Stomach smooth muscle (tissue), 2 donors: ENCODE data around the gene KIF23.

ENCODE experiments used
- H3K27ac ChIP-seq: one replicate; pipeline ENCODE4 v1.7.0; 2013; ENCODE audit warnings: mild to moderate bottlenecking, low read length, inconsistent platforms
- H3K27me3 ChIP-seq, 2 donors: one replicate each; pipeline ENCODE4 v1.7.0; 2013; ENCODE audit warnings: low read length in 2 of 2; ENCODE audit not compliant: insufficient read depth in 2 of 2, control insufficient read depth in 1 of 2
- H3K36me3 ChIP-seq, 2 donors: one replicate each; pipeline ENCODE4 v1.7.0; 2013; ENCODE audit warnings: low read length in 2 of 2; ENCODE audit not compliant: control insufficient read depth in 2 of 2, insufficient read depth in 2 of 2
- H3K4me1 ChIP-seq: one replicate; pipeline ENCODE4 v1.7.0; 2013; ENCODE audit warnings: low read length; ENCODE audit not compliant: control insufficient read depth, insufficient read depth
- H3K4me3 ChIP-seq, 2 donors: one replicate each; pipeline ENCODE4 v1.7.0; 2013; ENCODE audit warnings: low read length in 2 of 2
- H3K9ac ChIP-seq, 2 donors: one replicate each; pipeline ENCODE4 v1.7.0; 2013; ENCODE audit warnings: low read length in 2 of 2, mild to moderate bottlenecking in 1 of 2
- H3K9me3 ChIP-seq, 2 donors: one replicate each; pipeline ENCODE4 v1.7.0; 2013; ENCODE audit warnings: low read length in 2 of 2; ENCODE audit not compliant: control insufficient read depth in 2 of 2
- donor health status: healthy.
- donor health status: Pancreatic carcinoma.

KIF23 gene

DNA sequence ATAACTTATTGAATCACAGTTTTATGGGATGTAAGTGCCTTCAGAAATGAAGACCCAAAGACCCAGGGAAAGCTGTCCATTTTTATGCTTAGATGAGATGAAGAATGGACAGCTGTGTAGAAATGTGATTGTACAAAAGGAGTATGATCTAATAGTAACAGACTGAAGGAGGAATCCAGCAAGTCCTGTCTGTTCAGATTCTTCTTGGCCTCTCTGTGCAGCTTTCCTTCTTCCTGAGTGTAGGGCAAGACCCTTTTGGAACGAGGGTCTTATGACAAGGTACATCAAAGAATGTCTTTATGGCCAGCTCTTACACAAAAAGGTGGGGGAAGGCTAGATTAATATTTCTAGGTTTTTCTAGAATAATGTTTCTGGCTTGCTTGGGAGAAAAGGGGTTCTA, 1.4 kb upstream of the KIF23 start:
- peaks cover 11% of the 10 kb centered on the region for H3K4me1 ChIP-seq
- no peak overlapping the region for H3K9ac ChIP-seq
- no peak overlapping the region for H3K27ac ChIP-seq
- H3K9me3 ChIP-seq, result no peaks in the 10 kb centered on the region
- no peaks in the 10 kb centered on the region for H3K27me3 ChIP-seq
- no peaks in the 10 kb centered on the region for H3K36me3 ChIP-seq
- H3K4me3 ChIP-seq, result no peak overlapping the region

DNA sequence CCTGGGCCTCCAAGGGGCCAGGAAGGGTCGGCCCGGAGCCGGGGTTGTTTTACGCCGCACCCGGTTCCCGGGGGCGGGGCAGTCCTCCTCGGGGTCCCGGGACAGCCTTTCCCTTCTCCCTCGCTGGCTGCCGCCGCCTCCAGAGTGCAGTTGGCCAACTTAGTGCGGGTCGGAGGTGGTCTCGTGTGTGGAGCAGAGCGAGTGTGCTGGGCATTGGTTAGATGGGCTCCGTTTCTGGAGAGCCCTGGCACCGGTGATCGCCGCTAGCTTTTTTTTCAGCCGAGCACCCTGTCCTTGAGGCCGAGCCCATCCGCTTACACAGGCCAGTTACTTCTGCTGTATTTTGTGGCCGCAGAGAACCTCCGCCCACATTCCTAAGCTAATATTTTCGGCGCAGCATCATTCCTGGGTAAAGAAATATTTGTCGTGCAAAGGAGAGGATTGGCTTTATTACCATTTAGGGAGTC, 585 bp downstream of the KIF23 start:
- H3K27ac ChIP-seq, result peak overlapping the region; percentile 2
- peaks cover 11% of the 10 kb centered on the region for H3K4me1 ChIP-seq
- H3K4me3 ChIP-seq, result peak overlapping the region; percentile 87 to 93
- H3K9ac ChIP-seq, result peak overlapping the region; percentile 21 to 55
- H3K27me3 ChIP-seq, result no peaks in the 10 kb centered on the region
- H3K36me3 ChIP-seq, result no peaks in the 10 kb centered on the region
- no peaks in the 10 kb centered on the region for H3K9me3 ChIP-seq

- Histone ChIP-seq H3K4me3 (no peak overlapping the region), H3K36me3 (no peaks in the 10 kb centered on the region), H3K27me3 (no peaks in the 10 kb centered on the region), H3K9ac (no peak overlapping the region), H3K4me1 (peaks cover 11% of the 10 kb centered on the region), H3K9me3 (no peaks in the 10 kb centered on the region), H3K27ac (no peak overlapping the region)
Measured at GRCh38 chr15:69415381-69415780, 1.2 kb downstream of the KIF23 start.

DNA sequence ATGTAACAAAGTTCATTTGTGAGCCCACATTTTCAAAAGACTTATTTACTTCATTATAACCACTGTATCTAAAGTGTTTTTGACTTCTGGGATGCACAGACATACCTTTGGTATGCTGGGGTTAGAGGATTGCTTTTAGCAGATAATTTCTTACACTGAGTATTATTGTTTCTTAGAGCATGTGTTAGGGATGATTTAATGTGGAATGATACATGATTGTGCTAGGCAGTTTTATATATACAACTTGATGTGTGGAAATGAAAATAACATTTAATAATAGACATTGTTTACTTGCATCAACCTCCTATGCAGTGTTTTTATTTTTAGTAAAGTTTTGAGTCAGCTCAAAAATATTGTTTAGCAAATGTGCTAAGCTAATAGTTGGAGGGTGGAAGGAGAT, 3.4 kb downstream of the KIF23 start:
- no peaks in the 10 kb centered on the region for H3K9me3 ChIP-seq
- H3K4me1 ChIP-seq, result peaks cover 11% of the 10 kb centered on the region
- H3K4me3 ChIP-seq, result no peak overlapping the region
- no peaks in the 10 kb centered on the region for H3K27me3 ChIP-seq
- H3K27ac ChIP-seq, result no peak overlapping the region
- H3K9ac ChIP-seq, result no peak overlapping the region
- no peaks in the 10 kb centered on the region for H3K36me3 ChIP-seq

GRCh38 chr15:69421498-69421897, 7.3 kb downstream of the KIF23 start:
- Histone ChIP-seq H3K36me3 (no peaks in the 10 kb centered on the region), H3K27me3 (no peaks in the 10 kb centered on the region), H3K9me3 (no peaks in the 10 kb centered on the region), H3K27ac (no peak overlapping the region), H3K4me3 (no peak overlapping the region), H3K4me1 (no peaks in the 10 kb centered on the region), H3K9ac (no peak overlapping the region)

DNA sequence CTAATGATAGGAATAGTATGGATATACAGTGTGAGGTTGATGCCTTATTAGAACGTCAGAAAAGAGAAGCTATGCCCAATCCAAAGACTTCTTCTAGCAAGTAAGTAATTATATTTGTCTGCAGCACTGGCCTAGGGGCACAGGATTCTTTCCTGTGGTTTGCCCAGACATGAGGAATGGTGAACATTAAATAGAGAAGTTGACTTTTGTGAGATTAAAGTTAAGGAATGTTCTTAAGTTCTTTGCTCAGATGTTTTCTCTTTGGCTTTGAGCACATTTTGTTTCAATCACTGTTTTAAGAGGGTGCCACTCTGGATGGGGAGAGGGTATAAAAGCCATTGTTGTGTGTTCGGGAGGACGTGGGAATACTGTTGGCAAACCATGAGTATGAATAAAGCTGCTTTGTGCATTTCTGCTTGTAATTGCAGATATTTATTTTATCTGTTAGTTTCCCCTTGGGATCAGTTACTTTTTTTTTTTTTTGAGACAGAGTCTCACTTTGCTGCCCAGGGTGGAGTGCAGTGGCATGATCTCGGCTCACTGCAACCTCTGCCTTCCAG, 8.3 kb downstream of the KIF23 start:
- Histone ChIP-seq H3K9ac (no peak overlapping the region), H3K27ac (no peak overlapping the region), H3K36me3 (no peaks in the 10 kb centered on the region), H3K9me3 (no peaks in the 10 kb centered on the region), H3K4me3 (no peak overlapping the region), H3K4me1 (no peaks in the 10 kb centered on the region), H3K27me3 (no peaks in the 10 kb centered on the region)

DNA sequence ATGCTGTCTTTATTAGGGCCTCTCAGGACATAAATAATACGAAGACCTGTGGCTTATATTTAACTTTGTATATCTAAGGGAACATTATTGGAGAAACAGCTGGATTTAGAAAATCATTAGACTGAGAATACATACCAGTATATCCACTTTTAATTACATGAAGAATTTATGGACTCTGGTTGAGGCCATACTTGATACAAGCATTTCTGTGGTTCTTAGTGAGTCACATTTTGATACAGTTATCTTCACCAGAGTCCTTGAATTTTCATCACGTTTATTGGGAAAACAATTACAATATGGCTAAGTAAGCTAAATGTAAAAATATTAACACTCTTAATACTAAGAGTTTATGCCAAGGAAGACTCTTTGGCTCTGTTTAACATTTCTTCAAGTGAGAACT, 9.9 kb downstream of the KIF23 start:
- Histone ChIP-seq H3K9ac (no peak overlapping the region), H3K27me3 (no peaks in the 10 kb centered on the region), H3K9me3 (no peaks in the 10 kb centered on the region), H3K4me1 (no peaks in the 10 kb centered on the region), H3K4me3 (no peak overlapping the region), H3K36me3 (no peaks in the 10 kb centered on the region), H3K27ac (no peak overlapping the region)

- H3K9ac ChIP-seq, result no peak overlapping the region
- H3K4me1 ChIP-seq, result no peaks in the 10 kb centered on the region
- no peak overlapping the region for H3K27ac ChIP-seq
- no peaks in the 10 kb centered on the region for H3K27me3 ChIP-seq
- H3K9me3 ChIP-seq, result no peaks in the 10 kb centered on the region
- no peak overlapping the region for H3K4me3 ChIP-seq
- H3K36me3 ChIP-seq, result no peaks in the 10 kb centered on the region
Measured at GRCh38 chr15:69424748-69425413, 10.7 kb downstream of the KIF23 start.

DNA sequence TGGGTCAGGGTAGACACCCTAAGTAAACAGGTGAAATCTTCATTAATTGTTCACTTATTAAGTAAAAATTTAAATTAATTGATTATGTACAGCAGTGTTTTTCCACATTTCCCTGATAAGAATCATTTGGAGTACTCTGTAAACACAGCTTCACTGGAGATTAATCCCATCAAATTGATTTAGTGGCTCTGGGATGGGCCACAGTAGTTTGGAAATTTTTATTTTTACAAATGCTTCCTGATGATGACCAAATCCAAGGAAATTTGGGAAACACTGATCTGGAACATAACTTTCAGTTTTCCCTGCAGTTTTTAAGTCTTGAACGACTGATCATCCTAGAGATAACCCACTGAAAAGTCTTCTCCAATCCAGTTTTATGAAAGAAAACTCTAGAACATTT, 19.7 kb downstream of the KIF23 start:
- H3K9ac ChIP-seq, result no peak overlapping the region
- no peaks in the 10 kb centered on the region for H3K36me3 ChIP-seq
- H3K27me3 ChIP-seq, result no peaks in the 10 kb centered on the region
- H3K27ac ChIP-seq, result no peak overlapping the region
- H3K4me3 ChIP-seq, result no peak overlapping the region
- H3K4me1 ChIP-seq, result no peaks in the 10 kb centered on the region
- H3K9me3 ChIP-seq, result no peaks in the 10 kb centered on the region

- H3K9ac ChIP-seq, result no peak overlapping the region
- no peaks in the 10 kb centered on the region for H3K4me1 ChIP-seq
- no peak overlapping the region for H3K4me3 ChIP-seq
- no peaks in the 10 kb centered on the region for H3K27me3 ChIP-seq
- H3K36me3 ChIP-seq, result no peaks in the 10 kb centered on the region
- no peaks in the 10 kb centered on the region for H3K9me3 ChIP-seq
- no peak overlapping the region for H3K27ac ChIP-seq
Measured at GRCh38 chr15:69434238-69434637, 20.1 kb downstream of the KIF23 start.

DNA sequence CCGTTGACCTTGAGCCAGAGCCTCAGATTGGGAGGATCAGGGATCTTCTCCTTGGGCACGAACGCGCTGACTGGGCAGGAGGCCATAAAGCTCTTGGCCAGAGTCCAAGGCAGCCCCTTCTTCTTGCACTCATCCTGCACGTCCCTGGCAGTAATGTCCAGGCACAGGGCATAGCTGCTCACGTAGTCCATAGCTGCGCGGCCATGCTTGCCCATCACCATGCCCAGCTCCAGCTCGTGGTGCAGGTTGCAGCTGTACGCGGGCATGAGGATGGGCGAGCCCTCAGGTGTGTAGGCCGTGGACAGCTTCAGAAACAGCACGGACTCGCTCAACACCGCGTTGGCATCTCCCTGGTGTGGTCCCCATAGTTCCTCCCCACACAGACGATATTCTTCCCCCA, 20.5 kb downstream of the KIF23 start:
- Histone ChIP-seq H3K36me3 (no peaks in the 10 kb centered on the region), H3K4me1 (no peaks in the 10 kb centered on the region), H3K9ac (no peak overlapping the region), H3K9me3 (no peaks in the 10 kb centered on the region), H3K27ac (no peak overlapping the region), H3K27me3 (no peaks in the 10 kb centered on the region), H3K4me3 (no peak overlapping the region)
